Kidney epithelial cell (primary cell): ENCODE measurements around the gene THAP8. TPM values are rescaled to one million over a fixed set of nuclear protein-coding genes. Genes with fewer than 3 reads are reported as not detected.

Source experiments
- DNase-seq: peaks from one replicate; pipeline ENCODE4 v3.0.0-alpha.2; 2010; ENCODE audit warnings: low read depth
- H3K27me3 ChIP-seq: 2 replicates; pipeline ENCODE4 v1.6.0; 2011; ENCODE audit warnings: low read length; ENCODE audit not compliant: control insufficient read depth, insufficient read depth
- H3K36me3 ChIP-seq: 2 replicates; pipeline ENCODE4 v1.5.1; 2011; ENCODE audit warnings: low read length; ENCODE audit not compliant: control insufficient read depth, insufficient read depth
- H3K4me3 ChIP-seq: 2 replicates; pipeline ENCODE4 v1.5.1; 2011; ENCODE audit warnings: low read depth, mild to moderate bottlenecking, control low read depth, low read length
- total RNA-seq: library from RNA; depleted of rRNA; stranded (reverse); fragments of >200 nt; gene quantifications from 2 replicates; pipeline ENCODE4 v1.2.3, GENCODE V29; 2015
- TF ChIP-seq, protein P1 (sequence below): IDR thresholded peaks from 2 replicates; pipeline ENCODE4 v1.5.1; 2011; ENCODE audit warnings: mild to moderate bottlenecking, moderate library complexity, low read length, control low read depth, inconsistent platforms; ENCODE audit not compliant: insufficient read depth, poor library complexity, severe bottlenecking

Gene THAP8
- total RNA-seq, 1 donor from 2014 or later, result 12.0 TPM

DNA sequence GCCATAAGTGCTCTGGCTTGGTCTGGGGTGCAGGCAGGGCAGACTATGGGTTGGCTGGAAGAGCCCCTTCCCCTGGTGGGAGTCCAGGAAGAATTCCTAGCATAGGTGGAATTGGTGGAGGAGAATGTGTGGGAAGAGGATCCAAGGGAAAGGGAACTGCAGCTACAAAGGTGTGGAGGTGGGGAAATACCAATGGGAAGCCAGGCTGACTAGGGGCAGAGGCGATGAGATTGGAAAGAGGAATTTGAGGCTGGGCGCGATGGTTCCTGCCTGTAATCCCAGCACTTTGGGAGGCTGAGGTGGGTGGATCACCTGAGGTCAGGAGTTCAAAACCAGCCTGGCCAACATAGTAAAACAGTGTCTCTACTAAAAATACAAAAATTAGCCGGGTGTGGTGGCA lies 63.9 kb downstream of the THAP8 start:
- Histone ChIP-seq H3K36me3 (no peaks in the 10 kb centered on the region), H3K27me3 (peaks cover 17% of the 10 kb centered on the region), H3K4me3 (no peak overlapping the region)
- no peak for DNase-seq
- TF ChIP-seq, protein P1, sequence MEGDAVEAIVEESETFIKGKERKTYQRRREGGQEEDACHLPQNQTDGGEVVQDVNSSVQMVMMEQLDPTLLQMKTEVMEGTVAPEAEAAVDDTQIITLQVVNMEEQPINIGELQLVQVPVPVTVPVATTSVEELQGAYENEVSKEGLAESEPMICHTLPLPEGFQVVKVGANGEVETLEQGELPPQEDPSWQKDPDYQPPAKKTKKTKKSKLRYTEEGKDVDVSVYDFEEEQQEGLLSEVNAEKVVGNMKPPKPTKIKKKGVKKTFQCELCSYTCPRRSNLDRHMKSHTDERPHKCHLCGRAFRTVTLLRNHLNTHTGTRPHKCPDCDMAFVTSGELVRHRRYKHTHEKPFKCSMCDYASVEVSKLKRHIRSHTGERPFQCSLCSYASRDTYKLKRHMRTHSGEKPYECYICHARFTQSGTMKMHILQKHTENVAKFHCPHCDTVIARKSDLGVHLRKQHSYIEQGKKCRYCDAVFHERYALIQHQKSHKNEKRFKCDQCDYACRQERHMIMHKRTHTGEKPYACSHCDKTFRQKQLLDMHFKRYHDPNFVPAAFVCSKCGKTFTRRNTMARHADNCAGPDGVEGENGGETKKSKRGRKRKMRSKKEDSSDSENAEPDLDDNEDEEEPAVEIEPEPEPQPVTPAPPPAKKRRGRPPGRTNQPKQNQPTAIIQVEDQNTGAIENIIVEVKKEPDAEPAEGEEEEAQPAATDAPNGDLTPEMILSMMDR, result no peak

DNA sequence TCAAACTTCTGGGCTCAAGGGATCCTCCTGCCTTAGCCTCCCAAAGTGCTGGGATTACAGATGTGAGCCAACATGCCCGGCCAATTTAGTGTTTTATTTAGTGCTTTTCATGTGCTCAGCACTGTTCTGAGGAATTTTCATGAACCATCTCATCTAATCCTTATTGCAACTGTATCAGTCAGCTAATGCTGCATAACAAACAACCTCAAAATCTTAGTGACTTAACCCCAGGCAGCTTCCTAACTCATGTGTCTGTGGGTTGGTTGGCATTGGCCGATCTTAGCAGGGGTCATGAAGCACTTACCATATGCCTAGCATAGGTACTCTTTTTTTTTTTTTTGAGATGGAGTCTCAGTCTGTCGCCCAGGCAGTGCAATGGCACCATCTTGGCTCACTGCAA lies 65.3 kb downstream of the THAP8 start:
- Histone ChIP-seq H3K36me3 (no peaks in the 10 kb centered on the region), H3K4me3 (no peak overlapping the region), H3K27me3 (peaks cover 17% of the 10 kb centered on the region)
- TF ChIP-seq, protein P1, result no peak
- DNase-seq, result no peak

DNA sequence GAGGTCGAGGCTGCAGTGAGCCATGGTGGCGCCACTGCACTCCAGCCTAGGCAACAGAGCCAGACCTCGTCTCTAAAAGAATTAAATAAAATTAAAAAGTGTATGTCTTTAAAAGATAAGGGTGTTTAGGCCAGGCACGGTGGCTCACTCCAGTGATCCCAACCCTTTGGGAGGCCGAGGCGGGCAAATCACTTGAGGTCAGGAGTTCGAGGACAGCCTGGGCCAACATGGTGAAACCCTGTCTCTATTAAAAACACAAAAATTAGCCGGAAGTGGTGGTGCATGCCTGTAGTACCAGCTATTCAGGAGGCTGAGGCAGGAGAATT lies 66.6 kb downstream of the THAP8 start:
- no peaks in the 10 kb centered on the region for H3K36me3 ChIP-seq
- no peak for DNase-seq
- H3K27me3 ChIP-seq, result peaks cover 17% of the 10 kb centered on the region
- TF ChIP-seq, protein P1, result no peak
- H3K4me3 ChIP-seq, result no peak overlapping the region

DNA sequence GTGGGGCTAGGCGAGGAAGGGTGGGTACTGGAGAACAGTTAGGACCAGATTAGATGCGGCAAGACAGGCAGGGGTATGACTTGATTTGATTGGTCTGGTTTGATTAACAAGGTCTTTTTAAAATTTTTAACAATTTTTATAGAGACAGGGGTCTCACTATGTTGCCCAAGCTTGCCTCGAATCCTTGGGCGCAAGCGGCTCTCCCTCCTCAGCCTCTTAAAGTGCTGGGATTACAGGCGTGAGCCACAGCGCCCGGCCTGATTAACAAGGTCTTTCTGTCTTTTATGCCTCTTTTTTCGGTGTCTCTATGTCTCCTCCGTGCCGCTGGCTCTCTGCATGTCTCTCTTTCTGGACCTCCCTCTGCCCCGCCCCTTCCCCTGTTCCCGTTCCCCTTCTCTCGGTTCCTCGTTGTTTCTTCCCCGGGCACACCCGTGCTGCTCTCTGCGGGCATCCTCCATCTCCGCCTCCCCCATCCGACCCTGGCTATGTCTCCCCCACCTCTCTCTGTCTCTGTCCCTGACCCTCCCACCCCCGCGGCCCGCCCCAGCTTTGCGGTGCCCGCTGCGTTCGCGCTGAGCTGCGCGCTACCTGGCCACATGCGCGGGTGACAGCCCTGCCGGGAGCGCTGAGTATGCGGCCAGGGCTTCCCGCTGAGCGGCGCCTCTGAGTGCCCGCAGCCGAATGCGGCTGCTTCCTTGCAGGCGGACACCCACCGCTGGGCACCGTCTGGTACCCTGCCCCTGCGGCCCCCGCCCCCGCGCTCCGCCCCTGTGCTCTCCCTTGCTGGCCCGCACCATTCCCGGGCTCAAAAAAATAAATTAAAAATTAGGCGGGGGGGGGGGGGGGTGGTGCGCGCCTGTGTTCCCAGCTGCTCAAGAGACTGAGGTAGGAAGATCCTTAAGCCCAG lies 67.2 kb downstream of the THAP8 start:
- no peak for DNase-seq
- Histone ChIP-seq H3K4me3 (peak overlapping the region; percentile 21), H3K36me3 (no peaks in the 10 kb centered on the region), H3K27me3 (peaks cover 17% of the 10 kb centered on the region)
- TF ChIP-seq, protein P1, result peak; percentile 5

DNA sequence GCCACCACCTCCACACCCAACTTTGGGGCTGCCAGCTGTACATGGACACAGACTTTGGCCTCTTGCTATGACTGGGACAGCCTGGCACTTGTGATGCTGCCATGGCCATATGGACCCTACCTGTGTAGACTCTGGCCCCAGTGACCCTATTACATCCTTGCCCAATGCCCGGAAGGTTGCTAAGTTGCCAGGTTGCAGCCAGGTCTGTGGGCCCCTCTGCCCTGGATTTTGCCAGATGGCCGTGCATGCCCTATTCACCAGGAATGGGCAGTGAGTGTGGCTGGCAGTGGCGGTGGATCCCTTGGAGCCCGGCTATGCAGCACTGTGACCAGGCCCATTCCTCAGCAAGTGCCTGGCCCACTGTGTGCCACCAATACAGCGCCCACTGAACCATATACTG lies 68.0 kb downstream of the THAP8 start:
- peaks cover 17% of the 10 kb centered on the region for H3K27me3 ChIP-seq
- no peaks in the 10 kb centered on the region for H3K36me3 ChIP-seq
- no peak overlapping the region for H3K4me3 ChIP-seq

More for the DNA sequence above, 68.0 kb downstream of the THAP8 start:
- no peak for DNase-seq
- TF ChIP-seq, protein P1, result no peak

Other genes starting within 250 kb of the THAP8 start
- gene PRODH2, start 241.4 kb downstream of the THAP8 start, total RNA-seq, result not detected in 2 replicates
- 0.68 and 0.92 TPM in 2 replicates for gene NPHS1, start 201.8 kb downstream of the THAP8 start, total RNA-seq
- gene KIRREL2, start 197.4 kb downstream of the THAP8 start, total RNA-seq, result 0.50 and 1.0 TPM in 2 replicates
- gene APLP1, start 185.7 kb downstream of the THAP8 start, total RNA-seq, result 6.3 and 9.3 TPM in 2 replicates
- 6.1 and 6.2 TPM in 2 replicates for gene NFKBID, start 153.7 kb downstream of the THAP8 start, total RNA-seq
- not detected in 2 replicates for gene HCST, start 151.8 kb downstream of the THAP8 start, total RNA-seq
- gene TYROBP, start 146.0 kb downstream of the THAP8 start, total RNA-seq, result 1.1 TPM in 1 of 2 replicates, not detected in the other
- gene LRFN3, start 117.9 kb downstream of the THAP8 start, total RNA-seq, result 14.4 and 24.8 TPM in 2 replicates
- 47.4 and 49.5 TPM in 2 replicates for gene SDHAF1, start 59.1 kb downstream of the THAP8 start, total RNA-seq
- gene SYNE4, start 45.5 kb downstream of the THAP8 start, total RNA-seq, result 8.6 and 11.5 TPM in 2 replicates
- gene ALKBH6, start 40.1 kb downstream of the THAP8 start, total RNA-seq, result 17.5 and 22.4 TPM in 2 replicates
- 4.6 and 4.7 TPM in 2 replicates for gene CLIP3, start 21.4 kb downstream of the THAP8 start, total RNA-seq
- 1.8 and 2.8 TPM in 2 replicates for gene WDR62, start 612 bp upstream of the THAP8 start, total RNA-seq
- not detected in 2 replicates for gene OVOL3, start 56.9 kb upstream of the THAP8 start, total RNA-seq
- gene POLR2I, start 60.6 kb upstream of the THAP8 start, total RNA-seq, result 58.5 and 82.6 TPM in 2 replicates
- gene TBCB, start 61.2 kb upstream of the THAP8 start, total RNA-seq, result 337 and 371 TPM in 2 replicates
- gene CAPNS1, start 85.8 kb upstream of the THAP8 start, total RNA-seq, result 262 and 352 TPM in 2 replicates
- gene COX7A1, start 98.2 kb upstream of the THAP8 start, total RNA-seq, result 1.0 and 1.4 TPM in 2 replicates
- gene ZNF565, start 160.4 kb upstream of the THAP8 start, total RNA-seq, result 1.5 and 2.2 TPM in 2 replicates
- gene ZNF146, start 160.8 kb upstream of the THAP8 start, total RNA-seq, result 123 and 155 TPM in 2 replicates